GM12892 (cell line): Measurements from ENCODE around the gene MGLL.

ENCODE experiments used
- POLR2A ChIP-seq: IDR thresholded peaks from 2 replicates; pipeline ENCODE4 v1.6.1; 2011; ENCODE audit warnings: low read depth, low read length, control low read depth
- POLR2AphosphoS5 ChIP-seq: IDR thresholded peaks from 2 replicates; pipeline ENCODE4 v1.6.1; 2011; ENCODE audit warnings: low read depth, low read length, control low read depth

DNA sequence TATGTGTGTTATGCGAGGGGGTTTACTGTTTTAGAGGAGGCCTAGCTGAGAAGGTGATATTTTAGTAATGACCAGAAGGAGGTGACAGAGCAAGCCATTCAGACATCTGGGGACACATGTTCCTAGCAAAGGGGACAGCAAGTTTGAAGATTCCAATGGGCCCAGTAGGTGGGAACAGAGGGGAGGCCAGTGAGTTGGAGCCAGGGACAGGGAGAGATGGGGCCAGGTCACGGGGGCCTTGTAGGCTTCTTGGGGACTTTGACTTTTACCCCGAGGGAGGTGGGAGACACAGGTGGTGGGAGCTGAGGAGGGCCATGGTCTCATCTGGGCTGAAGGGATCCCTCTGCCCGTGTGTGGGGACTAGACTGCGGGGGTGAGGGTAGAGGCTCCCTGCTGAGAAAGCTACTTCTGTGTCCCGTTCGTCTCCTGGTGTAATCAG is 72.5 kb downstream of the MGLL start:
- TF ChIP-seq POLR2A (no peak), POLR2AphosphoS5 (no peak)
